H9 (cell line): ENCODE measurements around the gene NINL. TPM values are rescaled to one million over a fixed set of nuclear protein-coding genes. Genes with fewer than 3 reads are reported as not detected.

Source experiments
- DNase-seq: peaks from one replicate; pipeline ENCODE4 v3.0.0-alpha.2; 2017
- H2AFZ ChIP-seq: one replicate; pipeline ENCODE4 v1.6.1; 2013; ENCODE audit warnings: mild to moderate bottlenecking, low read length, control low read depth, moderate library complexity
- H2AK5ac ChIP-seq: 2 replicates; pipeline ENCODE4 v1.6.1; 2013; ENCODE audit warnings: low read length, control low read depth, mixed read lengths; ENCODE audit not compliant: insufficient read length
- H2BK120ac ChIP-seq: one replicate; pipeline ENCODE4 v1.6.1; 2013; ENCODE audit warnings: low read depth, mild to moderate bottlenecking, low read length, control low read depth, inconsistent platforms; ENCODE audit not compliant: poor library complexity, severe bottlenecking
- H2BK12ac ChIP-seq: 2 replicates; pipeline ENCODE4 v1.6.1; 2013; ENCODE audit warnings: low read length, control low read depth, mixed read lengths, low read depth; ENCODE audit not compliant: insufficient read length
- H2BK15ac ChIP-seq: 2 replicates; pipeline ENCODE4 v1.6.1; 2013; ENCODE audit warnings: low read depth, low read length, control low read depth
- H2BK20ac ChIP-seq: one replicate; pipeline ENCODE4 v1.6.1; 2013; ENCODE audit warnings: low read depth, mild to moderate bottlenecking, low read length, control low read depth, inconsistent platforms; ENCODE audit not compliant: poor library complexity, severe bottlenecking
- H2BK5ac ChIP-seq: 2 replicates; pipeline ENCODE4 v1.6.1; 2013; ENCODE audit warnings: low read length, control low read depth, mixed read lengths; ENCODE audit not compliant: insufficient read length
- H3K14ac ChIP-seq: 2 replicates; pipeline ENCODE4 v1.6.1; 2013; ENCODE audit warnings: low read length, control low read depth; ENCODE audit not compliant: insufficient read depth
- H3K18ac ChIP-seq: 2 replicates; pipeline ENCODE4 v1.6.1; 2013; ENCODE audit warnings: low read depth, mild to moderate bottlenecking, mixed read lengths, low read length, control low read depth; ENCODE audit not compliant: insufficient read length
- H3K23ac ChIP-seq: 2 replicates; pipeline ENCODE4 v1.6.1; 2013; ENCODE audit warnings: low read length, control low read depth, mixed read lengths, low read depth; ENCODE audit not compliant: insufficient read length
- H3K23me2 ChIP-seq: 2 replicates; pipeline ENCODE4 v1.6.1; 2013; ENCODE audit warnings: low read depth, mild to moderate bottlenecking, mixed read lengths, low read length, control low read depth; ENCODE audit not compliant: insufficient read length, poor library complexity, severe bottlenecking
- H3K27ac ChIP-seq: 2 replicates; pipeline ENCODE4 v1.5.1; 2013; ENCODE audit warnings: low read length, control low read depth, mixed read lengths, low read depth; ENCODE audit not compliant: insufficient read length
- H3K27me3 ChIP-seq: 2 replicates; pipeline ENCODE4 v1.6.1; 2013; ENCODE audit warnings: low read length, control low read depth, inconsistent platforms; ENCODE audit not compliant: insufficient read depth
- H3K4ac ChIP-seq: 2 replicates; pipeline ENCODE4 v1.6.1; 2013; ENCODE audit warnings: low read depth, mild to moderate bottlenecking, control low read depth, inconsistent platforms, low read length, moderate library complexity
- H3K4me1 ChIP-seq: 2 replicates; pipeline ENCODE4 v1.6.1; 2013; ENCODE audit warnings: low read length, control low read depth, inconsistent platforms; ENCODE audit not compliant: insufficient read depth
- H3K4me2 ChIP-seq: 2 replicates; pipeline ENCODE4 v1.6.1; 2013; ENCODE audit warnings: low read length, control low read depth, mixed read lengths; ENCODE audit not compliant: insufficient read length, insufficient read depth
- H3K56ac ChIP-seq: 2 replicates; pipeline ENCODE4 v1.6.1; 2013; ENCODE audit warnings: low read depth, mild to moderate bottlenecking, mixed read lengths, low read length, control low read depth; ENCODE audit not compliant: insufficient read length
- H3K79me1 ChIP-seq: 2 replicates; pipeline ENCODE4 v1.6.1; 2013; ENCODE audit warnings: low read depth, mild to moderate bottlenecking, moderate library complexity, low read length, control low read depth, inconsistent platforms; ENCODE audit not compliant: insufficient read depth, poor library complexity, severe bottlenecking
- H3K79me2 ChIP-seq: 2 replicates; pipeline ENCODE4 v1.6.1; 2013; ENCODE audit warnings: low read length, control low read depth, inconsistent platforms; ENCODE audit not compliant: insufficient read depth
- H3K9ac ChIP-seq: 2 replicates; pipeline ENCODE4 v1.6.1; 2013; ENCODE audit warnings: low read length, control low read depth, mixed read lengths; ENCODE audit not compliant: insufficient read length; ENCODE audit errors: extremely low read depth
- H3K9me3 ChIP-seq: one replicate; pipeline ENCODE4 v1.6.1; 2013; ENCODE audit warnings: low read depth, low read length, inconsistent platforms; ENCODE audit not compliant: control insufficient read depth
- H3T11ph ChIP-seq: one replicate; pipeline ENCODE4 v1.6.1; 2013; ENCODE audit warnings: mild to moderate bottlenecking, low read length, control low read depth, inconsistent platforms
- H4K20me1 ChIP-seq: one replicate; pipeline ENCODE4 v1.6.1; 2013; ENCODE audit not compliant: control insufficient read depth, insufficient read length, insufficient read depth
- H4K5ac ChIP-seq: 2 replicates; pipeline ENCODE4 v1.6.1; 2013; ENCODE audit warnings: low read depth, mild to moderate bottlenecking, mixed read lengths, low read length, control low read depth; ENCODE audit not compliant: insufficient read length
- H4K8ac ChIP-seq: replicated peaks from 2 replicates; pipeline ENCODE4 v1.6.1; 2013; ENCODE audit warnings: low read length, control low read depth, mixed read lengths, low read depth; ENCODE audit not compliant: insufficient read length
- H4K91ac ChIP-seq: 2 replicates; pipeline ENCODE4 v1.6.1; 2013; ENCODE audit warnings: low read depth, mild to moderate bottlenecking, moderate library complexity, mixed read lengths, low read length, control low read depth; ENCODE audit not compliant: insufficient read length
- H3K27ac Mint-ChIP-seq, 3 experiments: 2 replicates in 2 of 3; 3 replicates in 1 of 3; pipeline ENCODE4 v1.8.0; 2020 to 2021; ENCODE audit warnings: mixed read lengths in 3 of 3, mild to moderate bottlenecking in 1 of 3, moderate library complexity in 1 of 3
- H3K27me3 Mint-ChIP-seq: 2 replicates; pipeline ENCODE4 v1.8.0; 2021; ENCODE audit warnings: low read depth, mild to moderate bottlenecking, moderate library complexity, mixed read lengths
- H3K36me3 Mint-ChIP-seq, 3 experiments: 2 replicates in 2 of 3; 3 replicates in 1 of 3; pipeline ENCODE4 v1.8.0; 2020 to 2021; ENCODE audit warnings: low read depth in 3 of 3, mixed read lengths in 3 of 3; ENCODE audit not compliant: insufficient read depth in 1 of 3
- H3K4me1 Mint-ChIP-seq, 2 experiments: 2 replicates each; pipeline ENCODE4 v1.8.0; 2020; ENCODE audit warnings: mixed read lengths in 2 of 2
- H3K4me3 Mint-ChIP-seq, 2 experiments: 2 replicates in 1 of 2; 3 replicates in 1 of 2; pipeline ENCODE4 v1.8.0; 2020 to 2021; ENCODE audit warnings: mild to moderate bottlenecking in 2 of 2, mixed read lengths in 2 of 2, moderate library complexity in 1 of 2
- H3K9me3 Mint-ChIP-seq, 2 experiments: 2 replicates in 1 of 2; 3 replicates in 1 of 2; pipeline ENCODE4 v1.8.0; 2020; ENCODE audit warnings: mild to moderate bottlenecking in 2 of 2, mixed read lengths in 2 of 2, moderate library complexity in 1 of 2
- CTCF ChIP-seq: fragments of 200-600 bp; sonication (generic); conservative IDR thresholded peaks from 3 replicates; pipeline ENCODE4 v1.8.0; 2021; ENCODE audit warnings: antibody characterized with exemption, mild to moderate bottlenecking
- WGBS: extraction: QIAGEN DNeasy Blood & Tissue Kit; methylation state at CpG from one replicate; pipeline ENCODE4 v1.1.7; 2013; ENCODE audit warnings: missing lambda C conversion rate, low lambda C conversion rate, mixed read lengths; ENCODE audit not compliant: insufficient read length; ENCODE audit errors: extremely low coverage; 5-methylcytosine and 5-hydroxymethylcytosine counted together
- total RNA-seq: library from RNA; stranded (reverse); gene quantifications from 2 replicates; pipeline ENCODE4 v1.2.1, GENCODE V29; 2021

The NINL gene
- total RNA-seq, 1 experiment from 2014 or later: 34.3 TPM

GRCh38 chr20:25623736-25624499 lies 38.6 kb upstream of the NINL start, which contains the start of gene NANP:
TSS of gene NANP (minus strand) at chr20:25624014. CDS start at chr20:25623948, 66 bp downstream.
- Histone ChIP-seq H3K27me3 (no peaks in the 10 kb centered on the region; the same call in 1 of the 2 replicates), H2AK5ac (no peak within 1 kb of the TSS), H3K56ac (no peak within 1 kb of the TSS), H2BK5ac (no peak within 1 kb of the TSS), H3K23me2 (peaks cover 17% of the 10 kb centered on the region), H2AFZ (no peak within 1 kb of the TSS), H2BK20ac (no peak within 1 kb of the TSS), H3K9me3 (no peaks in the 10 kb centered on the region), H2BK12ac (peak within 1 kb of the TSS; percentile 55), H4K91ac (no peak within 1 kb of the TSS), H3K27ac (no peak within 1 kb of the TSS), H3K23ac (no peak within 1 kb of the TSS), H3K4me2 (peak within 1 kb of the TSS; percentile 84), H3K9ac (peak within 1 kb of the TSS; percentile 89), H2BK120ac (no peak within 1 kb of the TSS), H4K20me1 (no peaks in the 10 kb centered on the region), H3K4me1 (no peaks in the 10 kb centered on the region), H3K79me2 (no peaks in the 10 kb centered on the region), H4K5ac (peak within 1 kb of the TSS; percentile 64), H3T11ph (no peak within 1 kb of the TSS), H3K79me1 (no peaks in the 10 kb centered on the region), H3K4ac (no peak within 1 kb of the TSS), H3K14ac (peak within 1 kb of the TSS; percentile 93), H2BK15ac (0 out of 2 replicates have a peak within 1 kb of the TSS, but pooled peaks have one; percentile 34), H4K8ac (peak within 1 kb of the TSS; percentile 86), H3K18ac (peak within 1 kb of the TSS; percentile 88)
- no CpG with 5 or more reads among the region's 81 CpGs for WGBS
- Mint-ChIP-seq H3K36me3 (peaks cover 0 to 11% (median 8%) of the 10 kb centered on the region in 3 experiments; a peak in 5 of 7 replicates), H3K9me3 (peaks cover 8 to 15% of the 10 kb centered on the region in 2 experiments; a peak in 4 of 5 replicates), H3K27ac (peak within 1 kb of the TSS; percentile 70 to 97 (median 91)), H3K27me3 (peaks cover 15% of the 10 kb centered on the region), H3K4me1 (peaks cover 32 to 36% of the 10 kb centered on the region in 2 experiments), H3K4me3 (peak within 1 kb of the TSS; percentile 83 to 84)
- DNase-seq: peak; percentile 94
- no peak for TF ChIP-seq CTCF
